WERI-Rb-1 (cell line): Measurements from ENCODE around the gene YY1.

Experiments
- DNase-seq: peaks from one replicate; pipeline ENCODE4 v3.0.0-alpha.2; 2020
- H3K27ac ChIP-seq: fragments of 250-450 bp; sonication (Bioruptor Pico); 2 replicates; pipeline ENCODE4 v1.5.1; 2020; ENCODE audit warnings: mild to moderate bottlenecking, moderate library complexity
- H3K27me3 ChIP-seq: fragments of 250-450 bp; sonication (Bioruptor Pico); 2 replicates; pipeline ENCODE4 v1.5.1; 2021; ENCODE audit warnings: mild to moderate bottlenecking, low read depth, moderate library complexity; ENCODE audit not compliant: insufficient read depth, severe bottlenecking
- H3K36me3 ChIP-seq: fragments of 250-450 bp; sonication (Bioruptor Pico); 2 replicates; pipeline ENCODE4 v1.5.1; 2020; ENCODE audit warnings: mild to moderate bottlenecking, moderate library complexity
- H3K4me3 ChIP-seq: 2 replicates; pipeline ENCODE4 v1.5.1; 2011; ENCODE audit warnings: low read depth, mild to moderate bottlenecking, control low read depth, low read length
- H3K9me3 ChIP-seq: fragments of 250-450 bp; sonication (Bioruptor Pico); 2 replicates; pipeline ENCODE4 v1.5.1; 2021; ENCODE audit warnings: mild to moderate bottlenecking, moderate library complexity; ENCODE audit not compliant: severe bottlenecking
- TF ChIP-seq, protein P1 (sequence below): IDR thresholded peaks from 2 replicates; pipeline ENCODE4 v1.5.1; 2011; ENCODE audit warnings: low read depth, mild to moderate bottlenecking, control low read depth, inconsistent platforms, low read length

YY1 gene

DNA sequence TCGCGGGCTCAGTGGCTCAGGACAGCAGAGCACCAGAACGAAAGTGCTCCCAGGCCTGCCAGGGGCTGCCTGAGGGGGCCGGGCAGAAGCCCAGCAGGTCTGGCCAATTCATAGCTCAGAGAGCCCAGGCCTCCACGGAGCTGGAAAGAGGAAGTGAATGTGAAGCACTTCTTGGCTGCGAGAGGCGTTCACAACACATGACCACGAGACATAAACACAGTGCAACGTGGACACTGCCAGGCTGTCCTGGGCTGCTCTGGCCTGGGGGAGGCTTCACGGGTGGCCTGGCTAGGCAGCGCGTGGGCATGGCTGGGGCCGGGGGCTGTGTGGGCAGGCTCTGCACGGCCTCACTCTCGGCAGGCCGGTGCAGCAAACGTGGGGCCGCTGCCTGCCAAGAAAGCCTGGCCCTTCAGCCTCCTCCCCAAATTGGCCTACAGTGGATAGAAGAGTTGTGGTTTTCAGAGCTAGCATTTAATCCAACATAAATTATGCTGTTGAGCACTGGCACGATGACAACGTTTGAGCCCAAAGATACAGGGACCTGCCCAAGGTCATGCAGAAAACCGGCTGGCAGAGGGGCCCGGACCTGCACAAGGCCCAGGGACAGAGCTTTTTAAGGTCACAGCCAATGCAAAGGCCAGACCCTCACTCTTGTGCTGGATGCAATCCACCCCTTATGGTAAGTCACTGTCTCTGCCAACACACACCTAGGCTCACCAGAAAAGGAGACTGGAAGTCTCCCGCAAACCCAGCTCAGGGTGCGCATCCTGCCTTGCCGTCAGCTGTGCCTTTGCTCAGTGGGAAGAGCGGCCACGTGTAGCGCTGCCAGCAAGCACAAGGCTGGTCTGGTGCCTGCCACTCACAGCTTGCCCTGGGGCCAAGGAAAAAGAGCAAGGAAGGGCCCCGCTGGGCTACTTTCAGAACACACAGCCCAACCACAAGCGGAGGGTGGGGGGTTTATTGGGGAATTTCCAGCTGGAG lies 58.7 kb downstream of the YY1 start:
- H3K36me3 ChIP-seq = peaks cover 11% of the 10 kb centered on the region
- H3K9me3 ChIP-seq = no peaks in the 10 kb centered on the region
- no peaks in the 10 kb centered on the region for H3K27me3 ChIP-seq
- no peak for DNase-seq
- H3K27ac ChIP-seq = no peak overlapping the region
- no peak overlapping the region for H3K4me3 ChIP-seq
- TF ChIP-seq, protein P1, sequence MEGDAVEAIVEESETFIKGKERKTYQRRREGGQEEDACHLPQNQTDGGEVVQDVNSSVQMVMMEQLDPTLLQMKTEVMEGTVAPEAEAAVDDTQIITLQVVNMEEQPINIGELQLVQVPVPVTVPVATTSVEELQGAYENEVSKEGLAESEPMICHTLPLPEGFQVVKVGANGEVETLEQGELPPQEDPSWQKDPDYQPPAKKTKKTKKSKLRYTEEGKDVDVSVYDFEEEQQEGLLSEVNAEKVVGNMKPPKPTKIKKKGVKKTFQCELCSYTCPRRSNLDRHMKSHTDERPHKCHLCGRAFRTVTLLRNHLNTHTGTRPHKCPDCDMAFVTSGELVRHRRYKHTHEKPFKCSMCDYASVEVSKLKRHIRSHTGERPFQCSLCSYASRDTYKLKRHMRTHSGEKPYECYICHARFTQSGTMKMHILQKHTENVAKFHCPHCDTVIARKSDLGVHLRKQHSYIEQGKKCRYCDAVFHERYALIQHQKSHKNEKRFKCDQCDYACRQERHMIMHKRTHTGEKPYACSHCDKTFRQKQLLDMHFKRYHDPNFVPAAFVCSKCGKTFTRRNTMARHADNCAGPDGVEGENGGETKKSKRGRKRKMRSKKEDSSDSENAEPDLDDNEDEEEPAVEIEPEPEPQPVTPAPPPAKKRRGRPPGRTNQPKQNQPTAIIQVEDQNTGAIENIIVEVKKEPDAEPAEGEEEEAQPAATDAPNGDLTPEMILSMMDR = no peak

DNA sequence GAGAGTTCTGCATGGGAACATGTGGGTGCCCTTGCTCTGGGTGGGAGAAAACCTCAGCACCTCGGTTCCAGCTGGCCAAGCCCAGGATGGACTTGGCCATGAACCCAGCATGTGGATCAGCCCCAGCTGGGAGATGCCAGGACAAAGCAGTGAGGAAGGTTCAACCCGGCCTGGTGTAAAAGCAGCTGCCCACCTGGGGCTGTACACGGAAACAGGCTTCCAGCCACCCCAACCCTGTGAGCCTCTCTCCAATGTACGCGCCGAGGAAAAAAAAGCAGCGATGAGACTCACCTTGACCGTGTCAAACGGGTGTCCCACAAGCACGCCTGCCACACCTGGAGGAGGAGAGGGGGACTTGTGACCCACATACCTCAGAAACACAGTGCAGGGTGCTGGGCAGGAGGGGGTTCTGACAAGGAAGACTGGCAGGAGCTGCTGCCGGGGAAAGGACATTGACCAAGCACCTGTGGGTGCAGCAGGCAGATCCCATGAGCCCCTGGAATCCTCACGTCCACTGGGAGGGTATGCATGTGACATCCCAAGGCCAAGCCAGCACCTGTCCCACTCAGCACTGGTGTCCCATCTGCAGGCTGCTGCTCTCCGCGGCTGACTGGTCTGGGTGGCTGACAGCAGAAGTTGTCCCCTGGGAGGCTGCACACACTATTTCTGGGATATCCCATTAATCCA lies 59.8 kb downstream of the YY1 start:
- TF ChIP-seq, protein P1 = no peak
- Histone ChIP-seq H3K9me3 (no peaks in the 10 kb centered on the region), H3K27me3 (no peaks in the 10 kb centered on the region), H3K36me3 (peaks cover 14% of the 10 kb centered on the region), H3K27ac (no peak overlapping the region), H3K4me3 (no peak overlapping the region)
- DNase-seq = no peak

DNA sequence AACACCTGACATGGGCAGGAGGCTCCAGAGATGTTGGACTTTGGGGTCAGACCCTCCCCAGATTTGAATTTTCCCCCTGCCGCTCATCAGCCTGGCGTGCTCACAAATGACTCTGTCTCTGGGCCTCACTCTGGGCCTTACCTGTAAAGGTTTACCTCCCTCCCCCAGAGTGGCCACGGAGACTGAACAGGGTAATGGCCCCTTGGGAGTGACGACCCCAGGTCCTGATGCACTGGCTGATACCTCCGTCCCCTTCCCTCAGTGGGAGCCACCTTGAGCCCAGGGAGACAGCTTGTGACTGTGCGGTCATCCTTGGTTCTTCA lies 60.3 kb downstream of the YY1 start:
- no peak for DNase-seq
- Histone ChIP-seq H3K9me3 (no peaks in the 10 kb centered on the region), H3K27me3 (no peaks in the 10 kb centered on the region), H3K4me3 (no peak overlapping the region), H3K27ac (no peak overlapping the region), H3K36me3 (peaks cover 18% of the 10 kb centered on the region)
- TF ChIP-seq, protein P1 = no peak

DNA sequence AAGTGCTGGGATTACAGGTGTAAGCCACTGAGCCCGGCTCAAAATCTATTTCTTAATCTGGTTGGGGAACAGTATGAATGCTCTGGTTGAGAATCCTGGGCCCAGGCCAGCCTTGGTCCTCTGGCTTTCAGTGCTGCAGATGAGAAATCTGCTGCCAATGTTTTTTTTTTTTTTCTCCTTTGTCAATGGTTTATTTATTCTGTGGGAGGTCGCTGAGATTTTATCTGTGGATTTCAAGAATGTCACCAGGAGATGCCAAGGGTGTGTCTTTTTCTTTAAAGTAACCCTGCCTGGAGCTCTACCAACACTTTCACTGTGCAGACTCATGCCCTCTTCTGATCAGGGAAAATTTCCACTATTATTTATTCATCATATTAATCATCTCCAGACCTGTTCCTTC lies 63.7 kb downstream of the YY1 start:
- Histone ChIP-seq H3K9me3 (no peaks in the 10 kb centered on the region), H3K36me3 (peaks cover 18% of the 10 kb centered on the region), H3K27ac (no peak overlapping the region), H3K4me3 (no peak overlapping the region), H3K27me3 (no peaks in the 10 kb centered on the region)
- TF ChIP-seq, protein P1 = no peak
- no peak for DNase-seq

DNA sequence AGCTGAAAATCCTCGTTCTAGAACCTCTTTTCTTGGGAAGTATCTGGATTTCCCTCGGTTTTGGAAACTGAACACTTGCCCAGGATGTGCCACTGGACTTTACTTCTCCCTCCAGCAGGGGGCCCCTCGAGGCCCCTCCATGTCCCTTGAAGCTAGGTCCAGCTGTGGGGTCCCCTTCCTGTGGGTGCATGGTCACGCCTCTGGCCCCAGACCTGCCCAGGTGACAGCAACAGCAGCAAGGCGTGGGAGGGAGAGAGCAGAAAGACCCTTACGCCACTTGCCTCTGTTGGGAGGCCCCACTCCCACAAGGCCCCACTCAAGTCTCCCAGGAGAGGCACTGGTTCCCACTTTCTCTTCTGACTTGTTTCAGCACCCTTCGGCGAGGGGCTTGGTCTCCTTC lies 64.2 kb downstream of the YY1 start:
- DNase-seq = peak; percentile 45
- Histone ChIP-seq H3K36me3 (peaks cover 18% of the 10 kb centered on the region), H3K9me3 (no peaks in the 10 kb centered on the region), H3K27ac (no peak overlapping the region), H3K4me3 (no peak overlapping the region), H3K27me3 (no peaks in the 10 kb centered on the region)
- TF ChIP-seq, protein P1 = peak; percentile 74
